GM23338 (cell line): Measurements from ENCODE around the gene DDAH2. TPM values are rescaled to one million over a fixed set of nuclear protein-coding genes. Genes with fewer than 3 reads are reported as not detected.

Source experiments
- ATAC-seq: fragments of 200-7000 bp; cut with Tn5 transposase; 3 replicates; pipeline ENCODE4 v1.9.1; 2020
- DNase-seq: peaks from one replicate; pipeline ENCODE4 v3.0.0-alpha.2; 2015; ENCODE audit warnings: low spot score
- H2AFZ ChIP-seq: fragments of 200-600 bp; sonication (generic); 2 replicates; pipeline ENCODE4 v1.8.0; 2016; ENCODE audit warnings: antibody characterized with exemption, mild to moderate bottlenecking, moderate library complexity
- H3F3A ChIP-seq: fragments of 200-600 bp; sonication (generic); replicated peaks from 2 replicates; pipeline ENCODE4 v1.8.0; 2017; ENCODE audit warnings: antibody characterized with exemption, mixed run types, low read depth
- H3K27ac ChIP-seq: fragments of 200-600 bp; sonication (generic); 2 replicates; pipeline ENCODE4 v1.6.1; 2016; ENCODE audit warnings: low read depth
- H3K27me3 ChIP-seq: fragments of 200-600 bp; sonication (generic); 2 replicates; pipeline ENCODE4 v1.8.0; 2016; ENCODE audit warnings: mild to moderate bottlenecking, mixed run types, moderate library complexity; ENCODE audit not compliant: insufficient read depth
- H3K36me3 ChIP-seq: fragments of 200-600 bp; sonication (generic); 2 replicates; pipeline ENCODE4 v1.8.0; 2016; ENCODE audit warnings: mild to moderate bottlenecking; ENCODE audit not compliant: insufficient read depth
- H3K4me1 ChIP-seq: fragments of 200-600 bp; sonication (generic); 2 replicates; pipeline ENCODE4 v1.8.0; 2016; ENCODE audit warnings: mild to moderate bottlenecking, moderate library complexity; ENCODE audit not compliant: insufficient read depth
- H3K4me2 ChIP-seq: fragments of 200-600 bp; sonication (generic); 2 replicates; pipeline ENCODE4 v1.7.1; 2017; ENCODE audit warnings: mixed run types
- H3K4me3 ChIP-seq: fragments of 200-600 bp; sonication (generic); 2 replicates; pipeline ENCODE4 v1.6.1; 2016; ENCODE audit warnings: mixed run types
- H3K79me2 ChIP-seq: fragments of 200-600 bp; sonication (generic); replicated peaks from 2 replicates; pipeline ENCODE4 v1.8.0; 2017; ENCODE audit warnings: mild to moderate bottlenecking; ENCODE audit not compliant: insufficient read depth
- H3K9me2 ChIP-seq: fragments of 200-600 bp; sonication (generic); 2 replicates; pipeline ENCODE4 v1.8.0; 2017; ENCODE audit not compliant: insufficient read depth
- H4K20me1 ChIP-seq: fragments of 200-600 bp; sonication (generic); replicated peaks from 2 replicates; pipeline ENCODE4 v1.8.0; 2017; ENCODE audit warnings: mild to moderate bottlenecking; ENCODE audit not compliant: insufficient read depth
- H3K27ac Mint-ChIP-seq: 2 replicates; pipeline ENCODE4 v1.8.0; 2020; ENCODE audit warnings: inconsistent platforms, mild to moderate bottlenecking, moderate library complexity, mixed read lengths
- H3K27me3 Mint-ChIP-seq: 3 replicates; pipeline ENCODE4 v1.8.0; 2022; ENCODE audit warnings: low read depth, mild to moderate bottlenecking, moderate library complexity, mixed read lengths, inconsistent platforms; ENCODE audit not compliant: insufficient read depth, poor library complexity
- H3K36me3 Mint-ChIP-seq: 3 replicates; pipeline ENCODE4 v1.8.0; 2021; ENCODE audit warnings: low read depth, mild to moderate bottlenecking, inconsistent platforms, moderate library complexity, mixed read lengths
- H3K4me1 Mint-ChIP-seq: 3 replicates; pipeline ENCODE4 v1.8.0; 2020; ENCODE audit warnings: mild to moderate bottlenecking, inconsistent platforms, mixed read lengths
- H3K4me3 Mint-ChIP-seq: 3 replicates; pipeline ENCODE4 v1.8.0; 2021; ENCODE audit warnings: moderate library complexity, mild to moderate bottlenecking, inconsistent platforms, mixed read lengths
- H3K9me3 Mint-ChIP-seq: 3 replicates; pipeline ENCODE4 v1.8.0; 2020; ENCODE audit warnings: moderate library complexity, mild to moderate bottlenecking, inconsistent platforms, mixed read lengths
- CREB1 ChIP-seq: fragments of 250-450 bp; sonication (Bioruptor Pico); IDR thresholded peaks from 2 replicates; pipeline ENCODE4 v1.5.0; 2020; ENCODE audit warnings: low read depth, mild to moderate bottlenecking, moderate library complexity
- CTCF ChIP-seq, 2 experiments: fragments of 200-600 bp in 1 of 2; sonication (generic) in 1 of 2; conservative IDR thresholded peaks; 2 replicates each; pipeline versions ENCODE4 v1.5.1 to v1.6.1; 2016 to 2017; ENCODE audit warnings: antibody characterized with exemption in 2 of 2, low read depth in 2 of 2, mild to moderate bottlenecking in 2 of 2, moderate library complexity in 1 of 2
- ETS1 ChIP-seq: IDR thresholded peaks from 2 replicates; pipeline ENCODE4 v1.6.1; 2016; ENCODE audit warnings: antibody characterized with exemption
- EZH2 ChIP-seq: fragments of 200-600 bp; sonication (generic); IDR thresholded peaks from one replicate; pipeline ENCODE4 v1.8.0; 2017; ENCODE audit warnings: antibody characterized with exemption, mild to moderate bottlenecking, low read depth; ENCODE audit not compliant: unreplicated experiment
- EZH2phosphoT487 ChIP-seq: fragments of 200-600 bp; sonication (generic); IDR thresholded peaks from one replicate; pipeline ENCODE4 v1.8.1; 2018; ENCODE audit warnings: antibody characterized with exemption; ENCODE audit not compliant: unreplicated experiment
- JUNB ChIP-seq: IDR thresholded peaks from one replicate; pipeline ENCODE4 v1.6.1; 2016; ENCODE audit warnings: antibody characterized with exemption; ENCODE audit not compliant: unreplicated experiment
- NANOG ChIP-seq: IDR thresholded peaks from 2 replicates; pipeline ENCODE4 v1.6.1; 2016; ENCODE audit warnings: antibody characterized with exemption, borderline replicate concordance
- POLR2AphosphoS5 ChIP-seq: IDR thresholded peaks from 2 replicates; pipeline ENCODE4 v1.6.1; 2016; ENCODE audit warnings: antibody characterized with exemption, low read depth
- REST ChIP-seq: IDR thresholded peaks from one replicate; pipeline ENCODE4 v1.6.1; 2018; ENCODE audit warnings: antibody characterized with exemption; ENCODE audit not compliant: unreplicated experiment
- STAT1 ChIP-seq: IDR thresholded peaks from one replicate; pipeline ENCODE4 v1.6.1; 2016; ENCODE audit warnings: antibody characterized with exemption; ENCODE audit not compliant: unreplicated experiment
- ZNF114 ChIP-seq: fragments of 250-450 bp; sonication (Bioruptor Pico); IDR thresholded peaks from 2 replicates; pipeline ENCODE4 v1.5.0; 2020; ENCODE audit warnings: mild to moderate bottlenecking, moderate library complexity
- ZNF331 ChIP-seq: fragments of 250-450 bp; sonication (Bioruptor Pico); IDR thresholded peaks from 2 replicates; pipeline ENCODE4 v1.5.0; 2020; ENCODE audit warnings: low read depth, mild to moderate bottlenecking, moderate library complexity
- ZNF462 ChIP-seq: fragments of 250-450 bp; sonication (Bioruptor Pico); IDR thresholded peaks from 2 replicates; pipeline ENCODE4 v1.5.0; 2020; ENCODE audit warnings: mild to moderate bottlenecking, moderate library complexity
- polyA plus RNA-seq: library from polyadenylated mRNA; unstranded; fragments of >200 nt; fragmentation: Nextera tagmentation; extraction: Ambion mirVana; gene quantifications from 2 replicates; pipeline ENCODE4 v1.2.1, GENCODE V29; 2016
- total RNA-seq: library from RNA; depleted of rRNA; stranded (reverse); fragments of >200 nt; shearing (Covaris generic); gene quantifications from 2 replicates; pipeline ENCODE4 v1.2.3, GENCODE V29; 2014

The DDAH2 gene
- total and polyA plus RNA-seq, 2 experiments from 2014 or later, result 58.7 to 65.1 TPM

- ATAC-seq, result no peak
- H3K36me3 ChIP-seq, result no peaks in the 10 kb centered on the region
- Mint-ChIP-seq H3K9me3 (no peaks in the 10 kb centered on the region), H3K4me3 (no peak overlapping the region), H3K4me1 (peaks cover 13% of the 10 kb centered on the region), H3K36me3 (no peaks in the 10 kb centered on the region; the same call in 2 of the 3 replicates), H3K27me3 (peaks cover 14% of the 10 kb centered on the region), H3K27ac (no peak overlapping the region)
- no peak overlapping the region for H3K4me3 ChIP-seq
- peaks cover 3% of the 10 kb centered on the region; the same call in 1 of the 2 replicates for H3F3A ChIP-seq
- peaks cover 5% of the 10 kb centered on the region; the same call in 1 of the 2 replicates for H3K4me1 ChIP-seq
- DNase-seq, result no peak
- H3K4me2 ChIP-seq, result no peak overlapping the region
- no peaks in the 10 kb centered on the region for H3K27me3 ChIP-seq
- H4K20me1 ChIP-seq, result 0 out of 2 replicates have a peak, but pooled peaks cover 3% of the 10 kb centered on the region
- H2AFZ ChIP-seq, result no peak overlapping the region
- TF ChIP-seq CTCF (conservative IDR thresholded peaks at IDR 0.05; ENCODE audit: low read depth in 2 of 2) (no peak), CREB1 (CRISPR knock-in tag) (no peak), EZH2 (no peak), EZH2phosphoT487 (no peak), REST (no peak), NANOG (no peak), ZNF114 (no peak), POLR2AphosphoS5 (no peak), ETS1 (no peak), ZNF331 (CRISPR knock-in tag) (no peak), STAT1 (no peak), JUNB (no peak), ZNF462 (no peak)
- H3K79me2 ChIP-seq, result peaks cover 13% of the 10 kb centered on the region; the same call in 1 of the 2 replicates
- H3K9me2 ChIP-seq, result no peaks in the 10 kb centered on the region
- no peak overlapping the region for H3K27ac ChIP-seq
These were observed 23.2 kb downstream of the DDAH2 start for GRCh38 chr6:31705931-31706330.
